NB4 (cell line): ENCODE measurements around the gene ABCC10.
"Not testable (repeated sequence)": the region's sequence is repeated elsewhere in the genome, so short reads cannot be mapped to it uniquely, and the experiment has no call there.

Source experiments
- DNase-seq: peaks from one replicate; pipeline ENCODE4 v3.0.0; 2010; ENCODE audit warnings: low read depth
- H3K4me3 ChIP-seq: one replicate; pipeline ENCODE4 v1.5.1; 2011; ENCODE audit warnings: mild to moderate bottlenecking, low read depth, low read length, moderate library complexity
- MYC ChIP-seq: IDR thresholded peaks from 2 replicates; pipeline ENCODE4 v1.6.1; 2011; ENCODE audit warnings: low read depth, low read length
- POLR2A ChIP-seq: IDR thresholded peaks from 2 replicates; pipeline ENCODE4 v1.6.1; 2011; ENCODE audit warnings: mild to moderate bottlenecking; ENCODE audit not compliant: insufficient read length; ENCODE audit errors: extremely low read depth
- TF ChIP-seq, protein P1 (sequence below): IDR thresholded peaks from one replicate; pipeline ENCODE4 v1.5.1; 2012; ENCODE audit warnings: low read depth, low read length
- TF ChIP-seq, protein P2 (sequence below): IDR thresholded peaks from 2 replicates; pipeline ENCODE4 v1.6.1; 2011; ENCODE audit warnings: low read depth, low read length

The ABCC10 gene

GRCh38 chr6:43455531-43456428 lies 28.4 kb downstream of the ABCC10 start, which contains the start of gene DLK2:
TSS of gene DLK2 (minus strand) at chr6:43455548. CDS start at chr6:43454825, 723 bp downstream.
- TF ChIP-seq, protein P1, sequence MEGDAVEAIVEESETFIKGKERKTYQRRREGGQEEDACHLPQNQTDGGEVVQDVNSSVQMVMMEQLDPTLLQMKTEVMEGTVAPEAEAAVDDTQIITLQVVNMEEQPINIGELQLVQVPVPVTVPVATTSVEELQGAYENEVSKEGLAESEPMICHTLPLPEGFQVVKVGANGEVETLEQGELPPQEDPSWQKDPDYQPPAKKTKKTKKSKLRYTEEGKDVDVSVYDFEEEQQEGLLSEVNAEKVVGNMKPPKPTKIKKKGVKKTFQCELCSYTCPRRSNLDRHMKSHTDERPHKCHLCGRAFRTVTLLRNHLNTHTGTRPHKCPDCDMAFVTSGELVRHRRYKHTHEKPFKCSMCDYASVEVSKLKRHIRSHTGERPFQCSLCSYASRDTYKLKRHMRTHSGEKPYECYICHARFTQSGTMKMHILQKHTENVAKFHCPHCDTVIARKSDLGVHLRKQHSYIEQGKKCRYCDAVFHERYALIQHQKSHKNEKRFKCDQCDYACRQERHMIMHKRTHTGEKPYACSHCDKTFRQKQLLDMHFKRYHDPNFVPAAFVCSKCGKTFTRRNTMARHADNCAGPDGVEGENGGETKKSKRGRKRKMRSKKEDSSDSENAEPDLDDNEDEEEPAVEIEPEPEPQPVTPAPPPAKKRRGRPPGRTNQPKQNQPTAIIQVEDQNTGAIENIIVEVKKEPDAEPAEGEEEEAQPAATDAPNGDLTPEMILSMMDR: no peak
- TF ChIP-seq, protein P2, sequence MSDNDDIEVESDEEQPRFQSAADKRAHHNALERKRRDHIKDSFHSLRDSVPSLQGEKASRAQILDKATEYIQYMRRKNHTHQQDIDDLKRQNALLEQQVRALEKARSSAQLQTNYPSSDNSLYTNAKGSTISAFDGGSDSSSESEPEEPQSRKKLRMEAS: no peak
- TF ChIP-seq MYC: no peak
- no peak for TF ChIP-seq POLR2A
- DNase-seq: no peak
- no peak within 1 kb of the TSS for H3K4me3 ChIP-seq

DNA sequence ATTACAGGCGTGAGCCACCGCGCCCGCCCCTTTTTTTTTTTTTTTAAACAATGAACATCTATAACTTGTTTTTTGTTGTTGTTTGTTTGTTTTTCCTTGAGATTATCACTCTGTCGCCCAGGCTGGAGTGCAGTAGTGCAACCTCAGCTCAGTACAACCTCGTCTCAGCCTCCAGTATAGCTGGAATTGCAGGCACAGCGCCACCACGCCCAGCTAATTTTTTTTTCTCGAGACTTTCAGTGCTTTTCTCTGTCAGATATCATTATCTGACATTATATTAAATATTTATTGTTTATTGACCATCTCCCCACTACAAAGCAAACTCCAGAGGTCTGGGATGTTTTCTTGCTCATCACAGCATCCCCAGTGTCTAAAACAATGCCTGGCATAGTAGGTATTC lies 30.3 kb downstream of the ABCC10 start:
- no peak for DNase-seq
- TF ChIP-seq POLR2A: no peak
- TF ChIP-seq MYC: no peak
- TF ChIP-seq, protein P2: no peak
- TF ChIP-seq, protein P1: no peak
- no peak overlapping the region for H3K4me3 ChIP-seq

GRCh38 chr6:43458154-43458553 lies 30.8 kb downstream of the ABCC10 start:
- H3K4me3 ChIP-seq: not testable (repeated sequence)

DNA sequence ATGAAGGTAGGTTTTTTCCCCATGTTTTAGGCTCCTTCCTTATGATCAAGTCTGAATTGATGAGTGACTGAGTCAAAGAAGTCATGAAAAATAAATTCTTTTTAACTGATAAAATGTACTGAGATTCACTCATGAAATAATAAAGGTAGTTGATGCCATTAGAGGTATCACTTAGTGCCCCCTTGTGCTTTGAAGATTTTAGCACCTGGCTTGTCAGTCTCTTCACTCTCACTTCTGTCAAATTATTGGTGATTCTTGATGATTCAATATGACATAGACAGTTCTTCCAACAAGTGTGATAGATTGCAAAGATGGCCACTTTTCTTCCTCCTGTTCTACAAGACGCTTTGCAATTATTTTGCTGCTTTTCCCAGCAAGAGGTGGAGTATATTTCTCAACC lies 32.2 kb downstream of the ABCC10 start:
- TF ChIP-seq MYC (no peak), POLR2A (no peak)
- TF ChIP-seq, protein P1: no peak
- TF ChIP-seq, protein P2: no peak
- no peak for DNase-seq
- H3K4me3 ChIP-seq: no peak overlapping the region

More at GRCh38 chr6:43458154-43458553, 30.8 kb downstream of the ABCC10 start:
- not testable (repeated sequence) for DNase-seq

- TF ChIP-seq MYC (no peak), POLR2A (no peak)
- TF ChIP-seq, protein P1: no peak
- TF ChIP-seq, protein P2: no peak
- H3K4me3 ChIP-seq: no peak overlapping the region
- no peak for DNase-seq
Observed at GRCh38 chr6:43460032-43460431, 32.7 kb downstream of the ABCC10 start.

GRCh38 chr6:43461936-43462335 lies 34.6 kb downstream of the ABCC10 start:
- TF ChIP-seq, protein P2: no peak
- TF ChIP-seq POLR2A: no peak
- no peak for TF ChIP-seq MYC
- TF ChIP-seq, protein P1: no peak
- no peak overlapping the region for H3K4me3 ChIP-seq
- DNase-seq: no peak
